ENCODE data around the gene CEP112.
"Not testable (repeated sequence)": the region's sequence is repeated elsewhere in the genome, so short reads cannot be mapped to it uniquely, and the experiment has no call there.

CEP112 gene

DNA sequence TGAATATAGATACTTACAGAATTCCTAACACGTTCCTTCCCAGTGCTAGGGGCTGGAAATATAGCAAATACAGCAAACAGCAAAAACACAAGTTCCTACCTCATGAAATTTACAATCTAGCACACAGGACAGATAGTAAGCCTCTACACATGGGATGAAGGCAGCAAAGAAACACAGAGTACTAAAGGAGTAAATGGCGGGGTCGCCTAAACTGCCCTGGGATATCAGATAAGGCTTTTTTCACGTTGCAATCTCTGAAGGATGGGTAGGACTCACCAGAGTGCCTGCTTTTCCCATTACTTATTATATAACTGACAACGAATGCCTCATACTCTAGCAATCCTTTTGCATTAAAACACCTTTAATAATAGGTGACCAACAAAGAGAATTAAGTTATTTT is 19.8 kb downstream of the CEP112 start:
- no peak overlapping the region for H3K27ac Mint-ChIP-seq
- no peaks in the 10 kb centered on the region for H3K9me3 Mint-ChIP-seq
- no peak for TF ChIP-seq CTCF (IDR thresholded peaks at IDR 0.05; ENCODE audit: unreplicated experiment in 3 of 3)
- H3K27me3 Mint-ChIP-seq (ENCODE audit: low read depth) = peaks cover 3% of the 10 kb centered on the region
- H3K36me3 Mint-ChIP-seq (ENCODE audit: low read depth) = peaks cover 27% of the 10 kb centered on the region
- H3K4me1 Mint-ChIP-seq = no peaks in the 10 kb centered on the region
- H3K4me3 Mint-ChIP-seq = no peak overlapping the region

GRCh38 chr17:66171692-66172091 is 20.2 kb downstream of the CEP112 start:
- no peaks in the 10 kb centered on the region for H3K4me1 Mint-ChIP-seq
- H3K4me3 Mint-ChIP-seq = no peak overlapping the region
- TF ChIP-seq CTCF (IDR thresholded peaks at IDR 0.05; ENCODE audit: unreplicated experiment in 3 of 3) = no peak
- H3K36me3 Mint-ChIP-seq (ENCODE audit: low read depth) = peaks cover 27% of the 10 kb centered on the region
- H3K27me3 Mint-ChIP-seq (ENCODE audit: low read depth) = peaks cover 3% of the 10 kb centered on the region
- H3K27ac Mint-ChIP-seq = no peak overlapping the region
- H3K9me3 Mint-ChIP-seq = no peaks in the 10 kb centered on the region

GRCh38 chr17:66171172-66171571 is 20.8 kb downstream of the CEP112 start:
- Mint-ChIP-seq H3K27me3 (ENCODE audit: low read depth) (peaks cover 3% of the 10 kb centered on the region), H3K4me3 (no peak overlapping the region)

DNA sequence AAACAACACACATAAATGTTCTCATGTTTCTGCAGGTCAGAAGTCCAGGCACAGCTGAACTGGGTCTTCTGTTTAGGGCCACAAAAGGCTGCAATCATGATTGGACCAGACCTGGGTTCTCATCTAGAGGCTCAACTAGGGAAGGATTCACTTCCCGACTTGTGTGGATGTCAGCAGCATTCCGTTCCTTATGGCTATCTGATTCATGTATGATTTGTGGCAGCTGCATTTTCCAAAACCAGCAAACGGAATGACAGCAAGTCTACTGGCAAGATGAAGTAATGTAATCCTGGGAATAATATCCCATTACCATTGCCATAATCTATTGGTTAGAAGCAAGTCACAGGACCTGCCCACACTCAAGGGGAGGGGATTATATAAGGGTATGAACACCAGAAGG is 22.1 kb downstream of the CEP112 start:
- peaks cover 18% of the 10 kb centered on the region for H3K36me3 Mint-ChIP-seq (ENCODE audit: low read depth)
- H3K4me3 Mint-ChIP-seq = no peak overlapping the region
- H3K27ac Mint-ChIP-seq = no peak overlapping the region
- H3K9me3 Mint-ChIP-seq = no peaks in the 10 kb centered on the region
- TF ChIP-seq CTCF (IDR thresholded peaks at IDR 0.05; ENCODE audit: unreplicated experiment in 3 of 3) = no peak
- peaks cover 3% of the 10 kb centered on the region for H3K27me3 Mint-ChIP-seq (ENCODE audit: low read depth)
- H3K4me1 Mint-ChIP-seq = no peaks in the 10 kb centered on the region

More at GRCh38 chr17:66171172-66171571, 20.8 kb downstream of the CEP112 start:
- Mint-ChIP-seq H3K36me3 (ENCODE audit: low read depth) (peaks cover 27% of the 10 kb centered on the region), H3K9me3 (no peaks in the 10 kb centered on the region), H3K27ac (no peak overlapping the region), H3K4me1 (no peaks in the 10 kb centered on the region)
- TF ChIP-seq CTCF (IDR thresholded peaks at IDR 0.05; ENCODE audit: unreplicated experiment in 3 of 3) = no peak

- H3K4me1 Mint-ChIP-seq = no peaks in the 10 kb centered on the region
- H3K9me3 Mint-ChIP-seq = no peaks in the 10 kb centered on the region
- peaks cover 8% of the 10 kb centered on the region for H3K36me3 Mint-ChIP-seq (ENCODE audit: low read depth)
- H3K27ac Mint-ChIP-seq = no peak overlapping the region
- H3K4me3 Mint-ChIP-seq = no peak overlapping the region
- H3K27me3 Mint-ChIP-seq (ENCODE audit: low read depth) = peaks cover 3% of the 10 kb centered on the region
- TF ChIP-seq CTCF (IDR thresholded peaks at IDR 0.05; ENCODE audit: unreplicated experiment in 3 of 3) = no peak
Observed at GRCh38 chr17:66167189-66167815, 24.6 kb downstream of the CEP112 start.

GRCh38 chr17:66165537-66166123 is 26.3 kb downstream of the CEP112 start:
- Mint-ChIP-seq H3K4me3 (no peak overlapping the region), H3K27ac (no peak overlapping the region), H3K9me3 (peaks cover 8% of the 10 kb centered on the region), H3K4me1 (no peaks in the 10 kb centered on the region), H3K36me3 (ENCODE audit: low read depth) (peaks cover 22% of the 10 kb centered on the region), H3K27me3 (ENCODE audit: low read depth) (peaks cover 3% of the 10 kb centered on the region)
- TF ChIP-seq CTCF (IDR thresholded peaks at IDR 0.05; ENCODE audit: unreplicated experiment in 3 of 3) = peak; percentile 68 to 88 (median 77)

DNA sequence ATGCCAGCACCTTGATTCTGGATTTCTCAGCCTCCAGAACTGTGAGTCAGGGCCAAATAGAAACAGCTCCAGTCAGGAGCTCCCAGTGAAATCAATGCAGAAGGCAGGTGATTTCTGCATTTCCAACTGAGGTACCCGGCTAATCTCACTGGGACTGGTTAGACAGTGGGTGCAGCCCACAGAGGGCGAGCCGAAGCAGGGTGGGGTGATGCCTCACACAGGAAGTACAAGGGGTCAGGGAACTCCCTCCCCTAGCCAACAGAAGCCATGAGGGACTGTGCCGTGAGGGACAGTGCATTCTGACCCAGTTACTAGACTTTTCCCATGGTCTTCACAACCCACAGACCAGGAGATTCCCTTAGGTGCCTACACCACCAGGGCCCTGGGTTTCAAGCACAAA is 36.9 kb downstream of the CEP112 start:
- not testable (repeated sequence) for H3K4me1 Mint-ChIP-seq; H3K27ac Mint-ChIP-seq; H3K27me3 Mint-ChIP-seq (ENCODE audit: low read depth); H3K4me3 Mint-ChIP-seq
- Mint-ChIP-seq H3K9me3 (peaks cover 52% of the 10 kb centered on the region), H3K36me3 (ENCODE audit: low read depth) (peaks cover 88% of the 10 kb centered on the region)
